WERI-Rb-1 (cell line): ENCODE data around the gene ARHGEF38.
"Not testable (repeated sequence)": the region's sequence is repeated elsewhere in the genome, so short reads cannot be mapped to it uniquely, and the experiment has no call there.

Experiments
- DNase-seq: peaks from one replicate; pipeline ENCODE4 v3.0.0-alpha.2; 2020
- H3K27ac ChIP-seq: fragments of 250-450 bp; sonication (Bioruptor Pico); 2 replicates; pipeline ENCODE4 v1.5.1; 2020; ENCODE audit warnings: mild to moderate bottlenecking, moderate library complexity
- H3K27me3 ChIP-seq: fragments of 250-450 bp; sonication (Bioruptor Pico); 2 replicates; pipeline ENCODE4 v1.5.1; 2021; ENCODE audit warnings: mild to moderate bottlenecking, low read depth, moderate library complexity; ENCODE audit not compliant: insufficient read depth, severe bottlenecking
- H3K36me3 ChIP-seq: fragments of 250-450 bp; sonication (Bioruptor Pico); 2 replicates; pipeline ENCODE4 v1.5.1; 2020; ENCODE audit warnings: mild to moderate bottlenecking, moderate library complexity
- H3K4me3 ChIP-seq: 2 replicates; pipeline ENCODE4 v1.5.1; 2011; ENCODE audit warnings: low read depth, mild to moderate bottlenecking, control low read depth, low read length
- H3K9me3 ChIP-seq: fragments of 250-450 bp; sonication (Bioruptor Pico); 2 replicates; pipeline ENCODE4 v1.5.1; 2021; ENCODE audit warnings: mild to moderate bottlenecking, moderate library complexity; ENCODE audit not compliant: severe bottlenecking
- TF ChIP-seq, protein P1 (sequence below): IDR thresholded peaks from 2 replicates; pipeline ENCODE4 v1.5.1; 2011; ENCODE audit warnings: low read depth, mild to moderate bottlenecking, control low read depth, inconsistent platforms, low read length

The ARHGEF38 gene

DNA sequence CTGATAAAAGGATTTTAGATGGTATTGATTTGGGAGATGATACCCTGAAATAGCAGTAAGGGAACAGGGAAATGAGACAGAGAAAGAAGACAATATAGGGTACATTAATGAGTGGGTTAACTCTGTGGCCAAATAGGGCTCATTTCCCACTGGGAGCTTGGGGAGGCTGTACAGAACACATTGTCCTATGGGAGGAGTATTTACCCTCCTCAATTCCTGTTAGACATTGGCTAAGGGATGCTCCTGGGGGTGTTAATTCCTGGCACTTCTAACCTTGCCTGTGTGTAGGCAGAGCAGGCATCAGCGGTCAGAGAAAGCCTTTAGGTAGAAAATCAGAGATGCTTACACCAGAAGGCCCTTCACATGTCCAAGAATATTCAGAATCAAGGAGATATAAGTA is 49.0 kb downstream of the ARHGEF38 start:
- Histone ChIP-seq H3K36me3 (no peaks in the 10 kb centered on the region), H3K27ac (no peak overlapping the region), H3K9me3 (no peaks in the 10 kb centered on the region), H3K27me3 (no peaks in the 10 kb centered on the region), H3K4me3 (no peak overlapping the region)
- no peak for DNase-seq
- TF ChIP-seq, protein P1, sequence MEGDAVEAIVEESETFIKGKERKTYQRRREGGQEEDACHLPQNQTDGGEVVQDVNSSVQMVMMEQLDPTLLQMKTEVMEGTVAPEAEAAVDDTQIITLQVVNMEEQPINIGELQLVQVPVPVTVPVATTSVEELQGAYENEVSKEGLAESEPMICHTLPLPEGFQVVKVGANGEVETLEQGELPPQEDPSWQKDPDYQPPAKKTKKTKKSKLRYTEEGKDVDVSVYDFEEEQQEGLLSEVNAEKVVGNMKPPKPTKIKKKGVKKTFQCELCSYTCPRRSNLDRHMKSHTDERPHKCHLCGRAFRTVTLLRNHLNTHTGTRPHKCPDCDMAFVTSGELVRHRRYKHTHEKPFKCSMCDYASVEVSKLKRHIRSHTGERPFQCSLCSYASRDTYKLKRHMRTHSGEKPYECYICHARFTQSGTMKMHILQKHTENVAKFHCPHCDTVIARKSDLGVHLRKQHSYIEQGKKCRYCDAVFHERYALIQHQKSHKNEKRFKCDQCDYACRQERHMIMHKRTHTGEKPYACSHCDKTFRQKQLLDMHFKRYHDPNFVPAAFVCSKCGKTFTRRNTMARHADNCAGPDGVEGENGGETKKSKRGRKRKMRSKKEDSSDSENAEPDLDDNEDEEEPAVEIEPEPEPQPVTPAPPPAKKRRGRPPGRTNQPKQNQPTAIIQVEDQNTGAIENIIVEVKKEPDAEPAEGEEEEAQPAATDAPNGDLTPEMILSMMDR: no peak

DNA sequence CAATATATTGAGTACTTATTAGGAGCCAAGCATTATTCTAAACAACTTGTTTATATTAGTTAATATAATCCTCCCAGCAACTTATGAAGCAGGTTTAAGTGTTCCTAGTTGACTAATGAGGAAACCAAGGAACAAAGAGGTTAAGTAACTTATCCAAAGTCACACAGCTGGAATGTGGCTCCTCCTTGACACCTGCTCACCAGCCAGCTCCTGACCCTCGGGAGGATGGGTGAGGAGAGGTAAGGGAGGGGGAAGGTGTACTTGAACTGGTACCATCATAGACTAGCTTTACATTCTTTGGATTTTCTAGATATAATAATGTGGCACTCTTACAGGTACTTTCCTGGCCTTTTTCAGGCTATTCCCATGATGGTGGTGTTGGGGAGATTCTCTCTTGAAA is 50.7 kb downstream of the ARHGEF38 start:
- TF ChIP-seq, protein P1: no peak
- Histone ChIP-seq H3K27me3 (no peaks in the 10 kb centered on the region), H3K9me3 (no peaks in the 10 kb centered on the region), H3K27ac (no peak overlapping the region), H3K4me3 (no peak overlapping the region), H3K36me3 (no peaks in the 10 kb centered on the region)
- DNase-seq: no peak

DNA sequence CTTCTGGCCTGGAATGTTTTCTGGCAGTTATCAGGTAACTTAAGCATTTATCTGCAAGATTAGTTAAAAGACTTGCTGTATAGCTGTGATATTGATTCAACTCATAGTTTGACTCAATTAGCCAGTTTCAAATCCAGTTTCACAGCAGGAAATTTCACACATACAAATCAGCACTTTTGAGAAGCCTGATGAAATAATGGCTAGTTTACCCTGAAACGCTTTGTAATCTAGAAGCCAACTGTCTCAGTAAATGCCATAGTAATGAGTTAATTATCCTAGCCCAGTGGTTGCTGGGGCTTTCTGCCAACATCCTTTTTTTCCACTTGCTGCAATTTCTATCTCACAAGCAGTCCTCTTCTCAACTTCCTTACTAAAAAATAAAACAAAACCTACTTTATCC is 53.1 kb downstream of the ARHGEF38 start:
- DNase-seq: no peak
- TF ChIP-seq, protein P1: no peak
- Histone ChIP-seq H3K36me3 (no peaks in the 10 kb centered on the region), H3K4me3 (no peak overlapping the region), H3K27ac (no peak overlapping the region), H3K9me3 (no peaks in the 10 kb centered on the region), H3K27me3 (no peaks in the 10 kb centered on the region)

DNA sequence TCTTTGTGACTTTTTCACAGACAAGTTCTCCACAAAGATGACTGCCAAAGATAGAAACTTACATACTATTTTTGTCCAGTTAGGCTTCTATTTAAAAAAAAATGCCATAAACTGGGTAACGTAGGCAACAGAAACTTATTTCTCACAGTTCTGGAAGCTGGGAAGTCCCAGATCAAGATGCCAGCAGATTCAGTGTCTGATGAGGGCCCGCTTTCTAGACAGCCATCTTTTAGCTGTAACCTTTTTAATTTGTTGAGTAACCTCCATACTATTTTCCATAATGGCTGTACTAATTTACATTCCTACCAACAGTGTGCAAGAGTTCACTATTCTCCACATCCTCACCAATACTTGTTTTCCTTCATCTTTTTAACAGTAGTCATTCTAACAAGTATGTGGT is 55.5 kb downstream of the ARHGEF38 start:
- Histone ChIP-seq H3K27ac (no peak overlapping the region), H3K9me3 (no peaks in the 10 kb centered on the region), H3K27me3 (no peaks in the 10 kb centered on the region), H3K4me3 (no peak overlapping the region), H3K36me3 (no peaks in the 10 kb centered on the region)
- TF ChIP-seq, protein P1: no peak
- DNase-seq: no peak

DNA sequence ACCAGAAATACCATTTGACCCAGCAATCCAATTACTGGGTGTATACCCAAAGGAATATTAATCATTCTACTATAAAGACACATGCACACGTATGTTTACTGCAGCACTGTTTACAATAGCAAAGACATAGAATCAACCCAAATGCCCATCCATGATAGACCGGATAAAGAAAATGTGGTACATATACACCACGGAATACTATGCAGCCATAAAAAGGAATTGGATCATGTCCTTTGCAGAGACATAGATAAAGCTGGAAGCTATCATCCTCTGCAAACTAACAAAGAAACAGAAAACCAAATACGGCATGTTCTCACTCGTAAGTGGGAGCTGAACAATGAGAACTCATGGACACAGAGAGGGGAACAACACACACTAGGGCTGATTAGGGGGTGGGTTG is 57.4 kb downstream of the ARHGEF38 start:
- not testable (repeated sequence) for DNase-seq, H3K36me3 ChIP-seq, H3K9me3 ChIP-seq, H3K4me3 ChIP-seq, H3K27ac ChIP-seq, H3K27me3 ChIP-seq

DNA sequence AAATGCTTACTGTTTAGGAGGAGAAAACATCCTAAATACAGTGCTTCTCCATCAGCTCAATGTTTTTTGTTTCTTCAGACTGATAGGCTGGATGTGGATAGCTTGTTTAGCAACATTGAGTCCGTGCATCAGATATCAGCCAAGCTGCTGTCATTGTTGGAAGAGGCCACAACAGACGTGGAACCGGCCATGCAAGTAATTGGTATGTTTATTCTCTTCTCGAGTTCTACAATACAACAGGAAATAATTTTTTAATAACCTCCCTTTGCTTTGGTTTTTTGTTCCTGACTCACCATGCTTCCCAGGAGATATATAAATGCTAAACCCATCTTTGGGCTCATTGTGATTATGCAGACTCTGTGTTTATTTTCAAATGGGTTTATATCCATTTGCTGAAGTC is 60.9 kb downstream of the ARHGEF38 start:
- Histone ChIP-seq H3K9me3 (no peaks in the 10 kb centered on the region), H3K4me3 (no peak overlapping the region), H3K27me3 (no peaks in the 10 kb centered on the region), H3K36me3 (no peaks in the 10 kb centered on the region), H3K27ac (no peak overlapping the region)
- TF ChIP-seq, protein P1: no peak
- DNase-seq: no peak
